Neural crest cell (in vitro differentiated cells): ENCODE results near the gene PLCZ1. TPM values are rescaled to one million over a fixed set of nuclear protein-coding genes. Genes with fewer than 3 reads are reported as not detected.

ENCODE experiments used
- DNase-seq: peaks from one replicate; pipeline ENCODE4 v3.0.0; 2021; ENCODE audit warnings: low read depth, mixed read lengths, low spot score
- H3K27ac Mint-ChIP-seq: one replicate; pipeline ENCODE4 v1.8.0; 2021; ENCODE audit warnings: mild to moderate bottlenecking, mixed read lengths; ENCODE audit not compliant: unreplicated experiment
- H3K27me3 Mint-ChIP-seq: 2 replicates; pipeline ENCODE4 v1.8.0; 2021; ENCODE audit warnings: low read depth, mild to moderate bottlenecking, mixed read lengths
- H3K36me3 Mint-ChIP-seq: 2 replicates; pipeline ENCODE4 v1.8.0; 2021; ENCODE audit warnings: low read depth, mild to moderate bottlenecking, mixed read lengths
- H3K4me1 Mint-ChIP-seq: 2 replicates; pipeline ENCODE4 v1.8.0; 2021; ENCODE audit warnings: mixed read lengths
- H3K4me3 Mint-ChIP-seq: one replicate; pipeline ENCODE4 v1.8.0; 2021; ENCODE audit warnings: mild to moderate bottlenecking, mixed read lengths
- H3K9me3 Mint-ChIP-seq: 2 replicates; pipeline ENCODE4 v1.8.0; 2021; ENCODE audit warnings: mixed read lengths
- CTCF ChIP-seq: fragments of 200-600 bp; sonication (generic); conservative IDR thresholded peaks from 2 replicates; pipeline ENCODE4 v1.5.0; 2021; ENCODE audit warnings: antibody characterized with exemption, mild to moderate bottlenecking
- total RNA-seq: library from RNA; stranded (reverse); gene quantifications from 2 replicates; pipeline ENCODE4 v1.2.1, GENCODE V29; 2021

Gene PLCZ1
- total RNA-seq, 1 donor from 2014 or later, result not detected

DNA sequence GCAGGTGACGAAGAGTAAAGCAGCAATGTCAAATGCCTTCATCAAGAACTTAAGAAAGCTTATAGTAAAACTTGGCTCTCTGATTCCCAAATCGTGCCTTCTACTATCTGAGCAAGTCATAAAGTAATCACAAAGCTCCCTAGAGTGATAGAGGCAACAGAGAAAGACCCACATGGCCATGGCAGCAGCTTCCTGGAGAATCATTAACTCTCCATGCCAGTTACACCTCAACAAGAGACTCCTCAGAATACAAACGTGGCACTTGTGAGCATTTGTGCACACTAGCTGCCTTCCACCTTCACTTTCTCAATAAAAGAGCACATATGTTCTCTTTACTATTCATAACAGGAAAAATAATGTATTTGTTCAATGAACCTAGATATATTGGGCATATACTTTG is 48.0 kb downstream of the PLCZ1 start:
- no peak for TF ChIP-seq CTCF
- H3K27me3 Mint-ChIP-seq, result no peaks in the 10 kb centered on the region
- no peaks in the 10 kb centered on the region for H3K4me1 Mint-ChIP-seq
- no peak overlapping the region for H3K4me3 Mint-ChIP-seq
- no peak overlapping the region for H3K27ac Mint-ChIP-seq
- H3K36me3 Mint-ChIP-seq, result no peaks in the 10 kb centered on the region
- DNase-seq, result no peak
- no peaks in the 10 kb centered on the region for H3K9me3 Mint-ChIP-seq

GRCh38 chr12:18684430-18684829 is 53.4 kb downstream of the PLCZ1 start:
- Mint-ChIP-seq H3K4me1 (no peaks in the 10 kb centered on the region), H3K9me3 (no peaks in the 10 kb centered on the region), H3K27me3 (no peaks in the 10 kb centered on the region), H3K27ac (no peak overlapping the region), H3K36me3 (no peaks in the 10 kb centered on the region), H3K4me3 (no peak overlapping the region)
- no peak for TF ChIP-seq CTCF
- no peak for DNase-seq

DNA sequence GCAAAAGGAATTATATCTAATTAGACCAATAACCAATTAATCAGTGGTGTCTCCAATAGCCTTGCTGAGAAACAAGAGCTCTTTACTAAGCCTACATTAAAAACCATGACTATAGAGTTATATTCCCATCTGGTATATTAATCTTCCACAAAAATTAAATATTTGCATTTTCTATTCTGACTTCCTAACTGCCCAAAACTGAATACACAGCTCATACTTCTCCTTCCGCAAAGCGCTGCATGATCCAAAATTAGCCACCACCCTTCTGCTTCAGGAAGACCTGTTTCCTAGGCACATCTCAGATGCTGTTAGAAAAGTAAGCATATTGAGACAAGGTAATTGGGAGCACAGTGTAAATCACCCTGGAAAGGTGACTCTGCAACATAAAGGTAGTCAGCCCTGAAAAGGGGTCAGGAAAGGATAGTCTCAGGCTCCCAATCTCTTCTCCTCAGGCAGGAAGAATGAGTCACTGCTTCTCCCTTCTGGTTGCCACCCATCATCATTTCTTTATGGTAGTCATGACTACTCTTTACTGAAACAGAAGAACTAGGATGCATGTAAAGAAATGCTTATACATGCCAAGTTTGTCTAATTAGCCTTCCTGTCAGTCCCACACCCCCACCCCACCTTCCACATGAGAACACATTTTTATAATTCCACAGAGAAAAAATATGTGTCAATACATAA is 54.3 kb downstream of the PLCZ1 start:
- H3K27me3 Mint-ChIP-seq, result no peaks in the 10 kb centered on the region
- H3K4me3 Mint-ChIP-seq, result no peak overlapping the region
- DNase-seq, result no peak
- no peaks in the 10 kb centered on the region for H3K36me3 Mint-ChIP-seq
- no peak overlapping the region for H3K27ac Mint-ChIP-seq
- H3K4me1 Mint-ChIP-seq, result no peaks in the 10 kb centered on the region
- H3K9me3 Mint-ChIP-seq, result no peaks in the 10 kb centered on the region
- no peak for TF ChIP-seq CTCF

- Mint-ChIP-seq H3K4me3 (no peak overlapping the region), H3K27ac (no peak overlapping the region), H3K36me3 (no peaks in the 10 kb centered on the region), H3K9me3 (no peaks in the 10 kb centered on the region), H3K27me3 (no peaks in the 10 kb centered on the region), H3K4me1 (no peaks in the 10 kb centered on the region)
- DNase-seq, result no peak
- no peak for TF ChIP-seq CTCF
Measured at GRCh38 chr12:18681818-18682217, 56.0 kb downstream of the PLCZ1 start.

DNA sequence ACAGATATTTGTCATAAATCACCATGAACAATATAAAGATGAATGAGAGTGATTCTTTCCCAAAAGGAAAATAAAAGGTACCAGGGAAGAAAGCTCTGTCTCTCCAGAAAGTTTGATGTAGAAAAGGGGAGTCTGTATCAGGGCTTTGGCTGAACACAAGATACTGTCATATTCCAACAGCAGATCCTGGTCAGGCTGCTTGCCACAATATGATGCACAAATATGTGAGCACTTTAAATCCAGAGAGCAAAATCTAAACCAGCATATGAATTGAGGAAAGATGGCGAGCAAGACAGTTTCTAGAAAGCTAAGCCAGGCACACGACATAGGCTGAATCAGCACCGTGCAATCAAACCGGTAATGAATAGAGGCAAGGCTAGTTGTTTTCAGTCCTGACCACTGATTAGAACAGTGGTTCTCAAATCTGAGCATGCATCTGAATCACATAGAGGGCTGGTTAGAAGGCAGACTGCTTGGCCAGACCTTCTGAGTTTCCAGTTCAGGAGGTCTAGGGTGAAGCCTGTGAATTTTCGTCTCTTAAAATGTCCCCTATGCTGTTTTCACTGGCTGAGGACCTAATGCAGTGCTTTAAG is 60.7 kb downstream of the PLCZ1 start:
- no peak overlapping the region for H3K27ac Mint-ChIP-seq

More for the DNA sequence above, 60.7 kb downstream of the PLCZ1 start:
- no peak for DNase-seq
- H3K9me3 Mint-ChIP-seq, result no peaks in the 10 kb centered on the region
- no peak overlapping the region for H3K4me3 Mint-ChIP-seq
- H3K27me3 Mint-ChIP-seq, result no peaks in the 10 kb centered on the region
- no peaks in the 10 kb centered on the region for H3K4me1 Mint-ChIP-seq
- no peaks in the 10 kb centered on the region for H3K36me3 Mint-ChIP-seq
- no peak for TF ChIP-seq CTCF
